MM.1S (cell line): Measurements from ENCODE around the gene ABCA10.

Experiments
- DNase-seq: peaks from one replicate; pipeline ENCODE4 v3.0.0-alpha.2; 2015
- H2AFZ ChIP-seq: fragments of 300-600 bp; sonication (generic); 2 replicates; pipeline ENCODE4 v1.6.0; 2016; ENCODE audit warnings: antibody characterized with exemption, low read length
- H3F3A ChIP-seq: fragments of 300-600 bp; sonication (generic); 2 replicates; pipeline ENCODE4 v1.6.1; 2016; ENCODE audit warnings: mild to moderate bottlenecking, antibody characterized with exemption, low read length, moderate library complexity, mixed read lengths; ENCODE audit not compliant: insufficient read depth
- H3K27ac ChIP-seq: fragments of 300-600 bp; sonication (generic); 2 replicates; pipeline ENCODE4 v1.5.1; 2016; ENCODE audit warnings: mild to moderate bottlenecking, low read length
- H3K27me3 ChIP-seq: fragments of 300-600 bp; sonication (generic); replicated peaks from 2 replicates; pipeline ENCODE4 v1.6.0; 2016; ENCODE audit warnings: low read length; ENCODE audit not compliant: insufficient read depth
- H3K36me3 ChIP-seq: fragments of 300-600 bp; sonication (generic); replicated peaks from 2 replicates; pipeline ENCODE4 v1.6.1; 2016; ENCODE audit warnings: mild to moderate bottlenecking, low read length, mixed read lengths; ENCODE audit not compliant: insufficient read depth
- H3K4me1 ChIP-seq: fragments of 300-600 bp; sonication (generic); 2 replicates; pipeline ENCODE4 v1.6.1; 2016; ENCODE audit warnings: low read length, mixed read lengths
- H3K4me2 ChIP-seq: fragments of 300-600 bp; sonication (generic); 2 replicates; pipeline ENCODE4 v1.6.0; 2016; ENCODE audit warnings: low read depth, low read length
- H3K4me3 ChIP-seq: fragments of 300-600 bp; sonication (generic); 2 replicates; pipeline ENCODE4 v1.5.1; 2016; ENCODE audit warnings: low read length, mixed read lengths
- H3K79me2 ChIP-seq: fragments of 300-600 bp; sonication (generic); 2 replicates; pipeline ENCODE4 v1.6.1; 2016; ENCODE audit warnings: mixed run types, low read length, mixed read lengths
- H3K9ac ChIP-seq: fragments of 300-600 bp; sonication (generic); 2 replicates; pipeline ENCODE4 v1.6.1; 2016; ENCODE audit warnings: low read length, mixed read lengths
- H3K9me2 ChIP-seq: fragments of 300-600 bp; sonication (generic); replicated peaks from 2 replicates; pipeline ENCODE4 v1.6.1; 2016; ENCODE audit warnings: mild to moderate bottlenecking, low read length, mixed read lengths; ENCODE audit not compliant: insufficient read depth
- H3K9me3 ChIP-seq: fragments of 300-600 bp; sonication (generic); replicated peaks from 2 replicates; pipeline ENCODE4 v1.6.1; 2016; ENCODE audit warnings: mild to moderate bottlenecking, low read length, mixed read lengths; ENCODE audit not compliant: insufficient read depth
- H4K20me1 ChIP-seq: fragments of 300-600 bp; sonication (generic); 2 replicates; pipeline ENCODE4 v1.6.1; 2016; ENCODE audit warnings: mild to moderate bottlenecking, low read length, moderate library complexity, mixed read lengths; ENCODE audit not compliant: insufficient read depth
- CTCF ChIP-seq: fragments of 300-600 bp; sonication (generic); IDR thresholded peaks from 2 replicates; pipeline ENCODE4 v1.5.1; 2016; ENCODE audit warnings: antibody characterized with exemption, low read length, mixed read lengths
- EZH2 ChIP-seq: fragments of 300-600 bp; sonication (generic); optimal IDR thresholded peaks from 2 replicates; pipeline ENCODE3; 2017; ENCODE audit warnings: low read depth, mild to moderate bottlenecking, antibody characterized with exemption, low read length, mixed read lengths
- EZH2phosphoT487 ChIP-seq: fragments of 300-600 bp; sonication (generic); IDR thresholded peaks from 2 replicates; pipeline ENCODE4 v1.6.1; 2018; ENCODE audit warnings: antibody characterized with exemption, low read length

ABCA10 gene

GRCh38 chr17:69269131-69269998 lies 40.7 kb upstream of the ABCA10 start:
- H3K4me1 ChIP-seq, result no peaks in the 10 kb centered on the region
- no peak overlapping the region for H3K4me2 ChIP-seq
- no peaks in the 10 kb centered on the region for H3K9me3 ChIP-seq
- no peak for TF ChIP-seq EZH2
- no peak for TF ChIP-seq CTCF
- no peak for TF ChIP-seq EZH2phosphoT487
- H3K9me2 ChIP-seq, result no peaks in the 10 kb centered on the region
- H3F3A ChIP-seq, result no peaks in the 10 kb centered on the region
- H3K4me3 ChIP-seq, result no peak overlapping the region
- no peaks in the 10 kb centered on the region for H4K20me1 ChIP-seq
- H3K27ac ChIP-seq, result no peak overlapping the region
- H3K27me3 ChIP-seq, result no peaks in the 10 kb centered on the region
- H3K79me2 ChIP-seq, result no peaks in the 10 kb centered on the region
- H3K9ac ChIP-seq, result no peak overlapping the region
- H3K36me3 ChIP-seq, result no peaks in the 10 kb centered on the region
- no peak overlapping the region for H2AFZ ChIP-seq
- no peak for DNase-seq

- Histone ChIP-seq H3K4me3 (no peak overlapping the region), H3K79me2 (no peaks in the 10 kb centered on the region)
Measured at GRCh38 chr17:69268543-69269014, 40.0 kb upstream of the ABCA10 start.

GRCh38 chr17:69267219-69267618 lies 38.6 kb upstream of the ABCA10 start:
- Histone ChIP-seq H3K27ac (no peak overlapping the region), H3F3A (no peaks in the 10 kb centered on the region), H3K27me3 (no peaks in the 10 kb centered on the region), H3K4me1 (no peaks in the 10 kb centered on the region), H3K9me2 (no peaks in the 10 kb centered on the region), H3K4me2 (no peak overlapping the region), H3K36me3 (no peaks in the 10 kb centered on the region), H3K9me3 (no peaks in the 10 kb centered on the region), H2AFZ (no peak overlapping the region), H4K20me1 (no peaks in the 10 kb centered on the region), H3K9ac (no peak overlapping the region), H3K79me2 (no peaks in the 10 kb centered on the region), H3K4me3 (no peak overlapping the region)
- no peak for DNase-seq
- TF ChIP-seq EZH2phosphoT487, result no peak
- no peak for TF ChIP-seq CTCF
- TF ChIP-seq EZH2, result no peak

More at GRCh38 chr17:69268543-69269014, 40.0 kb upstream of the ABCA10 start:
- Histone ChIP-seq H3K27me3 (no peaks in the 10 kb centered on the region), H3K9me3 (no peaks in the 10 kb centered on the region), H3K36me3 (no peaks in the 10 kb centered on the region), H3K4me2 (no peak overlapping the region), H3F3A (no peaks in the 10 kb centered on the region), H2AFZ (no peak overlapping the region), H3K4me1 (no peaks in the 10 kb centered on the region), H4K20me1 (no peaks in the 10 kb centered on the region), H3K9me2 (no peaks in the 10 kb centered on the region), H3K27ac (no peak overlapping the region), H3K9ac (no peak overlapping the region)
- TF ChIP-seq EZH2 (no peak), CTCF (no peak), EZH2phosphoT487 (no peak)
- DNase-seq, result no peak
